Measurements from ENCODE around the gene LTBP2.

LTBP2 gene

GRCh38 chr14:74649167-74649566 is 37.1 kb upstream of the LTBP2 start:
- peaks cover 3% of the 10 kb centered on the region for H3K36me3 ChIP-seq (ENCODE audit: control insufficient read depth, insufficient read depth, low read length)
- H3K4me3 ChIP-seq (ENCODE audit: low read depth, low read length) = no peak overlapping the region
- no peaks in the 10 kb centered on the region for H3K9me3 ChIP-seq (ENCODE audit: control insufficient read depth, insufficient read depth, low read length)
- H3K9ac ChIP-seq (ENCODE audit: low read depth, low read length) = no peak overlapping the region
- H3K27me3 ChIP-seq (ENCODE audit: control insufficient read depth, insufficient read depth, low read length) = no peaks in the 10 kb centered on the region
- no peaks in the 10 kb centered on the region for H3K4me1 ChIP-seq (ENCODE audit: control insufficient read depth, insufficient read depth, low read length)

GRCh38 chr14:74648601-74649000 is 36.6 kb upstream of the LTBP2 start:
- Histone ChIP-seq H3K9me3 (ENCODE audit: control insufficient read depth, insufficient read depth, low read length) (no peaks in the 10 kb centered on the region), H3K4me3 (ENCODE audit: low read depth, low read length) (no peak overlapping the region), H3K27me3 (ENCODE audit: control insufficient read depth, insufficient read depth, low read length) (no peaks in the 10 kb centered on the region), H3K4me1 (ENCODE audit: control insufficient read depth, insufficient read depth, low read length) (no peaks in the 10 kb centered on the region), H3K9ac (ENCODE audit: low read depth, low read length) (no peak overlapping the region), H3K36me3 (ENCODE audit: control insufficient read depth, insufficient read depth, low read length) (no peaks in the 10 kb centered on the region)

GRCh38 chr14:74647678-74648461 is 35.8 kb upstream of the LTBP2 start:
- H3K27me3 ChIP-seq (ENCODE audit: control insufficient read depth, insufficient read depth, low read length) = no peaks in the 10 kb centered on the region
- no peaks in the 10 kb centered on the region for H3K36me3 ChIP-seq (ENCODE audit: control insufficient read depth, insufficient read depth, low read length)
- H3K9me3 ChIP-seq (ENCODE audit: control insufficient read depth, insufficient read depth, low read length) = no peaks in the 10 kb centered on the region
- H3K4me1 ChIP-seq (ENCODE audit: control insufficient read depth, insufficient read depth, low read length) = no peaks in the 10 kb centered on the region
- H3K4me3 ChIP-seq (ENCODE audit: low read depth, low read length) = no peak overlapping the region
- H3K9ac ChIP-seq (ENCODE audit: low read depth, low read length) = no peak overlapping the region

- no peaks in the 10 kb centered on the region for H3K9me3 ChIP-seq (ENCODE audit: control insufficient read depth, insufficient read depth, low read length)
- no peak overlapping the region for H3K9ac ChIP-seq (ENCODE audit: low read depth, low read length)
- no peaks in the 10 kb centered on the region for H3K36me3 ChIP-seq (ENCODE audit: control insufficient read depth, insufficient read depth, low read length)
- H3K27me3 ChIP-seq (ENCODE audit: control insufficient read depth, insufficient read depth, low read length) = no peaks in the 10 kb centered on the region
- no peak overlapping the region for H3K4me3 ChIP-seq (ENCODE audit: low read depth, low read length)
- no peaks in the 10 kb centered on the region for H3K4me1 ChIP-seq (ENCODE audit: control insufficient read depth, insufficient read depth, low read length)
Measured at GRCh38 chr14:74647061-74647677, 35.1 kb upstream of the LTBP2 start.

- no peak overlapping the region for H3K4me3 ChIP-seq (ENCODE audit: low read depth, low read length)
- no peak overlapping the region for H3K9ac ChIP-seq (ENCODE audit: low read depth, low read length)
- no peaks in the 10 kb centered on the region for H3K4me1 ChIP-seq (ENCODE audit: control insufficient read depth, insufficient read depth, low read length)
- H3K9me3 ChIP-seq (ENCODE audit: control insufficient read depth, insufficient read depth, low read length) = no peaks in the 10 kb centered on the region
- no peaks in the 10 kb centered on the region for H3K36me3 ChIP-seq (ENCODE audit: control insufficient read depth, insufficient read depth, low read length)
- H3K27me3 ChIP-seq (ENCODE audit: control insufficient read depth, insufficient read depth, low read length) = no peaks in the 10 kb centered on the region
Measured at GRCh38 chr14:74645756-74646470, 33.9 kb upstream of the LTBP2 start.

- Histone ChIP-seq H3K4me1 (ENCODE audit: control insufficient read depth, insufficient read depth, low read length) (no peaks in the 10 kb centered on the region), H3K4me3 (ENCODE audit: low read depth, low read length) (no peak overlapping the region), H3K36me3 (ENCODE audit: control insufficient read depth, insufficient read depth, low read length) (no peaks in the 10 kb centered on the region), H3K9me3 (ENCODE audit: control insufficient read depth, insufficient read depth, low read length) (no peaks in the 10 kb centered on the region), H3K27me3 (ENCODE audit: control insufficient read depth, insufficient read depth, low read length) (no peaks in the 10 kb centered on the region), H3K9ac (ENCODE audit: low read depth, low read length) (no peak overlapping the region)
Measured at GRCh38 chr14:74645244-74645643, 33.2 kb upstream of the LTBP2 start.

- Histone ChIP-seq H3K4me3 (ENCODE audit: low read depth, low read length) (no peak overlapping the region), H3K27me3 (ENCODE audit: control insufficient read depth, insufficient read depth, low read length) (no peaks in the 10 kb centered on the region), H3K36me3 (ENCODE audit: control insufficient read depth, insufficient read depth, low read length) (no peaks in the 10 kb centered on the region), H3K4me1 (ENCODE audit: control insufficient read depth, insufficient read depth, low read length) (peaks cover 3% of the 10 kb centered on the region), H3K9ac (ENCODE audit: low read depth, low read length) (no peak overlapping the region), H3K9me3 (ENCODE audit: control insufficient read depth, insufficient read depth, low read length) (no peaks in the 10 kb centered on the region)
Measured at GRCh38 chr14:74641601-74642391, 29.8 kb upstream of the LTBP2 start.

- peaks cover 3% of the 10 kb centered on the region for H3K4me1 ChIP-seq (ENCODE audit: control insufficient read depth, insufficient read depth, low read length)
- no peak overlapping the region for H3K4me3 ChIP-seq (ENCODE audit: low read depth, low read length)
- no peaks in the 10 kb centered on the region for H3K27me3 ChIP-seq (ENCODE audit: control insufficient read depth, insufficient read depth, low read length)
Measured at GRCh38 chr14:74638966-74639365, 26.9 kb upstream of the LTBP2 start.

GRCh38 chr14:74638066-74638465 is 26.0 kb upstream of the LTBP2 start:
- H3K36me3 ChIP-seq (ENCODE audit: control insufficient read depth, insufficient read depth, low read length) = no peaks in the 10 kb centered on the region

More at GRCh38 chr14:74638966-74639365, 26.9 kb upstream of the LTBP2 start:
- no peaks in the 10 kb centered on the region for H3K36me3 ChIP-seq (ENCODE audit: control insufficient read depth, insufficient read depth, low read length)
- H3K9ac ChIP-seq (ENCODE audit: low read depth, low read length) = no peak overlapping the region
- H3K9me3 ChIP-seq (ENCODE audit: control insufficient read depth, insufficient read depth, low read length) = no peaks in the 10 kb centered on the region

GRCh38 chr14:74637178-74637550 is 25.1 kb upstream of the LTBP2 start:
- Histone ChIP-seq H3K27me3 (ENCODE audit: control insufficient read depth, insufficient read depth, low read length) (no peaks in the 10 kb centered on the region), H3K36me3 (ENCODE audit: control insufficient read depth, insufficient read depth, low read length) (no peaks in the 10 kb centered on the region), H3K4me1 (ENCODE audit: control insufficient read depth, insufficient read depth, low read length) (peaks cover 3% of the 10 kb centered on the region), H3K9me3 (ENCODE audit: control insufficient read depth, insufficient read depth, low read length) (no peaks in the 10 kb centered on the region), H3K9ac (ENCODE audit: low read depth, low read length) (no peak overlapping the region), H3K4me3 (ENCODE audit: low read depth, low read length) (no peak overlapping the region)

More at GRCh38 chr14:74638066-74638465, 26.0 kb upstream of the LTBP2 start:
- Histone ChIP-seq H3K9ac (ENCODE audit: low read depth, low read length) (no peak overlapping the region), H3K9me3 (ENCODE audit: control insufficient read depth, insufficient read depth, low read length) (no peaks in the 10 kb centered on the region), H3K4me1 (ENCODE audit: control insufficient read depth, insufficient read depth, low read length) (peaks cover 3% of the 10 kb centered on the region), H3K4me3 (ENCODE audit: low read depth, low read length) (no peak overlapping the region), H3K27me3 (ENCODE audit: control insufficient read depth, insufficient read depth, low read length) (no peaks in the 10 kb centered on the region)

- Histone ChIP-seq H3K4me1 (ENCODE audit: control insufficient read depth, insufficient read depth, low read length) (peaks cover 3% of the 10 kb centered on the region), H3K9ac (ENCODE audit: low read depth, low read length) (no peak overlapping the region)
Measured at GRCh38 chr14:74636424-74637177, 24.6 kb upstream of the LTBP2 start.

More at GRCh38 chr14:74636424-74637177, 24.6 kb upstream of the LTBP2 start:
- Histone ChIP-seq H3K27me3 (ENCODE audit: control insufficient read depth, insufficient read depth, low read length) (no peaks in the 10 kb centered on the region), H3K36me3 (ENCODE audit: control insufficient read depth, insufficient read depth, low read length) (no peaks in the 10 kb centered on the region), H3K4me3 (ENCODE audit: low read depth, low read length) (no peak overlapping the region), H3K9me3 (ENCODE audit: control insufficient read depth, insufficient read depth, low read length) (no peaks in the 10 kb centered on the region)

Data from iPS-15b (cell line).